SK-N-SH (cell line): ENCODE data around the gene IQSEC3. TPM values are rescaled to one million over a fixed set of nuclear protein-coding genes. Genes with fewer than 3 reads are reported as not detected.
"Not testable (repeated sequence)": the region's sequence is repeated elsewhere in the genome, so short reads cannot be mapped to it uniquely, and the experiment has no call there.

Source experiments
- CTCF ChIA-PET: fragments of 300-600, 350-600 bp; formaldehyde crosslinking; extraction: SDS; loops from one replicate; lab custom pipeline; 2021; lab: Yijun Ruan, JAX
- POLR2A ChIA-PET: fragments of 350-600 bp; sonication (Branson Sonifier 250); formaldehyde crosslinking; extraction: SDS; loops from one replicate; lab custom pipeline; 2020; ENCODE audit warnings: antibody characterized with exemption, inconsistent platforms; lab: Yijun Ruan, JAX
- DNase-seq: peaks from one replicate; pipeline ENCODE4 v3.0.0; 2012
- H2AFZ ChIP-seq: fragments of 200-600 bp; sonication (generic); 2 replicates; pipeline ENCODE4 v1.8.1; 2016; ENCODE audit warnings: antibody characterized with exemption, mild to moderate bottlenecking, low read depth
- H3F3A ChIP-seq: fragments of 200-600 bp; sonication (generic); replicated peaks from 2 replicates; pipeline ENCODE3; 2016; ENCODE audit warnings: antibody characterized with exemption, mild to moderate bottlenecking; ENCODE audit not compliant: insufficient read depth
- H3K27ac ChIP-seq, 2 experiments: fragments of 200-500 bp in 1 of 2; fragments of 200-600 bp in 1 of 2; sonication (Bioruptor generic) in 1 of 2; sonication (generic), shearing (Covaris generic) in 1 of 2; 2 replicates each; pipeline versions ENCODE4 v1.5.1 to v1.6.1; 2014 to 2016; ENCODE audit warnings: low read depth in 2 of 2, inconsistent platforms in 1 of 2, low read length in 1 of 2, mild to moderate bottlenecking in 1 of 2, mixed read lengths in 1 of 2
- H3K27me3 ChIP-seq: fragments of 200-600 bp; sonication (generic), shearing (Covaris generic); 2 replicates; pipeline ENCODE4 v1.6.1; 2016; ENCODE audit warnings: mixed run types; ENCODE audit not compliant: insufficient read depth
- H3K36me3 ChIP-seq, 2 experiments: fragments of 200-500 bp in 1 of 2; fragments of 200-600 bp in 1 of 2; sonication (Bioruptor generic) in 1 of 2; sonication (generic) in 1 of 2; replicated peaks in 1 of 2; 2 replicates each; pipeline versions ENCODE3 to v1.5.1; 2014 to 2016; ENCODE audit warnings: low read length in 1 of 2, mild to moderate bottlenecking in 1 of 2; ENCODE audit not compliant: insufficient read depth in 2 of 2, control insufficient read depth in 1 of 2
- H3K4me1 ChIP-seq, 2 experiments: fragments of 200-500 bp in 1 of 2; fragments of 200-600 bp in 1 of 2; sonication (Bioruptor generic) in 1 of 2; sonication (generic), shearing (Covaris generic) in 1 of 2; 2 replicates each; pipeline versions ENCODE4 v1.5.1 to v1.6.1; 2014 to 2016; ENCODE audit warnings: low read depth in 1 of 2, low read length in 1 of 2, mixed run types in 1 of 2; ENCODE audit not compliant: insufficient read depth in 2 of 2, control insufficient read depth in 1 of 2
- H3K4me2 ChIP-seq: fragments of 200-600 bp; sonication (generic), shearing (Covaris generic); 2 replicates; pipeline ENCODE4 v1.6.1; 2017; ENCODE audit warnings: mixed run types
- H3K4me3 ChIP-seq, 2 experiments: fragments of 200-500 bp in 1 of 2; fragments of 200-600 bp in 1 of 2; sonication (Bioruptor generic) in 1 of 2; sonication (generic), shearing (Covaris generic) in 1 of 2; 2 replicates each; pipeline versions ENCODE4 v1.5.1 to v1.8.1; 2014 to 2016; ENCODE audit warnings: low read depth in 2 of 2, inconsistent platforms in 1 of 2, low read length in 1 of 2, mild to moderate bottlenecking in 1 of 2, mixed read lengths in 1 of 2, moderate library complexity in 1 of 2
- H3K79me2 ChIP-seq: fragments of 200-600 bp; sonication (generic); 2 replicates; pipeline ENCODE4 v1.8.1; 2017; ENCODE audit warnings: mild to moderate bottlenecking; ENCODE audit not compliant: insufficient read depth
- H3K9ac ChIP-seq: fragments of 200-600 bp; sonication (generic); 2 replicates; pipeline ENCODE4 v1.6.1; 2017; ENCODE audit warnings: mixed run types
- H3K9me2 ChIP-seq: fragments of 200-600 bp; sonication (generic); 2 replicates; pipeline ENCODE4 v1.6.1; 2017; ENCODE audit warnings: mixed run types
- H3K9me3 ChIP-seq: fragments of 200-600 bp; sonication (generic); 2 replicates; pipeline ENCODE4 v1.6.1; 2017; ENCODE audit warnings: mixed run types, mild to moderate bottlenecking, moderate library complexity
- H4K20me1 ChIP-seq: fragments of 200-600 bp; sonication (generic); 2 replicates; pipeline ENCODE4 v1.6.1; 2017; ENCODE audit warnings: mild to moderate bottlenecking, mixed run types; ENCODE audit not compliant: insufficient read depth
- CHD2 ChIP-seq: fragments of 150-350 bp; IDR thresholded peaks from 2 replicates; pipeline ENCODE4 v1.6.1; 2018; ENCODE audit warnings: low read length; ENCODE audit not compliant: partially characterized antibody
- ELF1 ChIP-seq: IDR thresholded peaks from 2 replicates; pipeline ENCODE4 v1.4.0; 2012
- GABPA ChIP-seq: IDR thresholded peaks from 2 replicates; pipeline ENCODE4 v1.4.0; 2012; ENCODE audit warnings: low read depth, mild to moderate bottlenecking
- GATA2 ChIP-seq: sonication (generic); formaldehyde crosslinking; IDR thresholded peaks from 2 replicates; pipeline ENCODE4 v1.5.0; 2020; ENCODE audit warnings: mild to moderate bottlenecking, missing genetic modification reagents
- JUND ChIP-seq: IDR thresholded peaks from 2 replicates; pipeline ENCODE4 v1.4.0; 2012
- MEF2A ChIP-seq: IDR thresholded peaks from 2 replicates; pipeline ENCODE4 v1.4.0; 2012; ENCODE audit warnings: low read depth, borderline replicate concordance
- MXI1 ChIP-seq: IDR thresholded peaks from 2 replicates; pipeline ENCODE4 v1.6.1; 2012; ENCODE audit warnings: mild to moderate bottlenecking, low read depth, low read length, improper control_type of control experiment
- NRF1 ChIP-seq: IDR thresholded peaks from 2 replicates; pipeline ENCODE4 v1.6.1; 2012; ENCODE audit warnings: low read depth, mild to moderate bottlenecking, low read length
- RAD21 ChIP-seq: IDR thresholded peaks from 2 replicates; pipeline ENCODE4 v1.6.1; 2012; ENCODE audit warnings: mild to moderate bottlenecking, low read length
- RCOR1 ChIP-seq: fragments of 150-350 bp; IDR thresholded peaks from 2 replicates; pipeline ENCODE4 v1.6.1; 2017; ENCODE audit warnings: antibody characterized with exemption, low read length
- RFX5 ChIP-seq: IDR thresholded peaks from 2 replicates; pipeline ENCODE4 v1.6.1; 2012; ENCODE audit warnings: mild to moderate bottlenecking, improper control_type of control experiment, low read length
- RXRA ChIP-seq: IDR thresholded peaks from 2 replicates; pipeline ENCODE4 v1.4.0; 2012; ENCODE audit warnings: low read depth, mild to moderate bottlenecking, borderline replicate concordance
- SIN3A ChIP-seq: IDR thresholded peaks from 2 replicates; pipeline ENCODE4 v1.6.1; 2012; ENCODE audit warnings: low read depth, mild to moderate bottlenecking, low read length, moderate library complexity, borderline replicate concordance
- SMC3 ChIP-seq: IDR thresholded peaks from 2 replicates; pipeline ENCODE4 v1.6.1; 2012; ENCODE audit warnings: low read depth, low read length, improper control_type of control experiment
- TCF12 ChIP-seq: IDR thresholded peaks from 2 replicates; pipeline ENCODE4 v1.4.0; 2012
- TEAD4 ChIP-seq: IDR thresholded peaks from 2 replicates; pipeline ENCODE4 v1.4.0; 2012; ENCODE audit warnings: mild to moderate bottlenecking, borderline replicate concordance; ENCODE audit not compliant: insufficient read depth
- WGBS: methylation state at CpG from one replicate; pipeline ENCODE4 v1.1.6; 2017; ENCODE audit warnings: low lambda C conversion rate; 5-methylcytosine and 5-hydroxymethylcytosine counted together
- polyA plus RNA-seq, 3 experiments: library from polyadenylated mRNA; depleted of rRNA; stranded (reverse); fragments of >200 nt; gene quantifications; 2 replicates each; pipeline ENCODE4 v1.2.3, GENCODE V29; 2012
- TF ChIP-seq, protein P1 (sequence below): IDR thresholded peaks from 2 replicates; pipeline ENCODE4 v1.6.1; 2012; ENCODE audit warnings: mild to moderate bottlenecking, low read depth, low read length, moderate library complexity
- TF ChIP-seq, protein P2 (sequence below): IDR thresholded peaks from 2 replicates; pipeline ENCODE4; 2012
- TF ChIP-seq, protein P3 (sequence below): IDR thresholded peaks from 2 replicates; pipeline ENCODE4 v1.4.0; 2012; ENCODE audit warnings: low read depth, borderline replicate concordance
- TF ChIP-seq, protein P4 (sequence below): IDR thresholded peaks from 2 replicates; pipeline ENCODE4 v1.4.0; 2012; ENCODE audit warnings: low read depth

The IQSEC3 gene
- polyA plus RNA-seq, 1 of the 3 experiments (the other 2 are of a cell fraction), result 0.02 TPM

DNA sequence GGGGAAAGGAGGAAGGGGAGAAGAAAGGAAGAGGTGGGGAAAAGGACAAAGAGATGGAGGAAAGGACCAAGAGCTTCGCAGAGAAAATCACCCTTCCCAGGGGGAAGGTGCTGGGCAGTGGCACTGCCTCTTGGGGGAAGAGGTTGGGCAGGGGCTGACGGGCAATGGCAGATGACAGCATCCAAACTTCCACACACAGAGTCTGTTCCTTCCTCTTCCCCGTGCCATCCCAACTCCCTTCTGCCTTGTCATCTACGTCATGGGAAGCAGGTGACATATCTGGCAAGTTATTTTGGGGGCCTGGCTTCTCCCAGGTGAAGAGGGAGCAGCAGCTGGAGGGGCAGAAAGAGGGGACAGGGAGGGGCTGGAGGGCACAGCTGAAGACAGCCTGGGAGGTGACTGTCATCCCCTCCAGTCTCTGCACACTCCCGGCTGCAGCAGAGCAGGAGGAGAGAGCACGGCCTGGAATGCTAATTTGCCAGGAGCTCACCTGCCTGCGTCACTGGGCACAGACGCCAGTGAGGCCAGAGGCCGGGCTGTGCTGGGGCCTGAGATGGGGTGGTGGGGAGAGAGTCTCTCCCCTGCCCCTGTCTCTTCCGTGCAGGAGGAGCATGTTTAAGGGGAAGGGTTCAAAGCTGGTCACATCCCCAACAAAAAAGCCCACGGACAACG lies 43.9 kb upstream of the IQSEC3 start:
- POLR2A ChIA-PET, result no interaction called here
- Histone ChIP-seq H3K27me3 (no peaks in the 10 kb centered on the region), H3F3A (no peaks in the 10 kb centered on the region), H4K20me1 (peaks cover 8% of the 10 kb centered on the region; the same call in 1 of the 2 replicates), H3K4me2 (no peak overlapping the region), H3K4me3 (no peak overlapping the region), H3K27ac (no peak overlapping the region), H3K9me2 (no peaks in the 10 kb centered on the region), H3K79me2 (no peaks in the 10 kb centered on the region), H3K9me3 (no peaks in the 10 kb centered on the region), H2AFZ (no peak overlapping the region), H3K9ac (no peak overlapping the region), H3K4me1 (peaks cover 0 to 3% of the 10 kb centered on the region in 2 experiments; a peak in 1 of 4 replicates), H3K36me3 (peaks cover 4 to 19% of the 10 kb centered on the region in 2 experiments)
- CTCF ChIA-PET, result no interaction called here
- no peak for DNase-seq
- no peak for TF ChIP-seq NRF1
- TF ChIP-seq, protein P1, sequence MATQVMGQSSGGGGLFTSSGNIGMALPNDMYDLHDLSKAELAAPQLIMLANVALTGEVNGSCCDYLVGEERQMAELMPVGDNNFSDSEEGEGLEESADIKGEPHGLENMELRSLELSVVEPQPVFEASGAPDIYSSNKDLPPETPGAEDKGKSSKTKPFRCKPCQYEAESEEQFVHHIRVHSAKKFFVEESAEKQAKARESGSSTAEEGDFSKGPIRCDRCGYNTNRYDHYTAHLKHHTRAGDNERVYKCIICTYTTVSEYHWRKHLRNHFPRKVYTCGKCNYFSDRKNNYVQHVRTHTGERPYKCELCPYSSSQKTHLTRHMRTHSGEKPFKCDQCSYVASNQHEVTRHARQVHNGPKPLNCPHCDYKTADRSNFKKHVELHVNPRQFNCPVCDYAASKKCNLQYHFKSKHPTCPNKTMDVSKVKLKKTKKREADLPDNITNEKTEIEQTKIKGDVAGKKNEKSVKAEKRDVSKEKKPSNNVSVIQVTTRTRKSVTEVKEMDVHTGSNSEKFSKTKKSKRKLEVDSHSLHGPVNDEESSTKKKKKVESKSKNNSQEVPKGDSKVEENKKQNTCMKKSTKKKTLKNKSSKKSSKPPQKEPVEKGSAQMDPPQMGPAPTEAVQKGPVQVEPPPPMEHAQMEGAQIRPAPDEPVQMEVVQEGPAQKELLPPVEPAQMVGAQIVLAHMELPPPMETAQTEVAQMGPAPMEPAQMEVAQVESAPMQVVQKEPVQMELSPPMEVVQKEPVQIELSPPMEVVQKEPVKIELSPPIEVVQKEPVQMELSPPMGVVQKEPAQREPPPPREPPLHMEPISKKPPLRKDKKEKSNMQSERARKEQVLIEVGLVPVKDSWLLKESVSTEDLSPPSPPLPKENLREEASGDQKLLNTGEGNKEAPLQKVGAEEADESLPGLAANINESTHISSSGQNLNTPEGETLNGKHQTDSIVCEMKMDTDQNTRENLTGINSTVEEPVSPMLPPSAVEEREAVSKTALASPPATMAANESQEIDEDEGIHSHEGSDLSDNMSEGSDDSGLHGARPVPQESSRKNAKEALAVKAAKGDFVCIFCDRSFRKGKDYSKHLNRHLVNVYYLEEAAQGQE, result no peak
- TF ChIP-seq SMC3, result no peak
- no peak for TF ChIP-seq JUND
- TF ChIP-seq SIN3A, result no peak
- TF ChIP-seq GATA2, result no peak
- TF ChIP-seq TCF12, result no peak
- TF ChIP-seq RCOR1, result no peak
- no peak for TF ChIP-seq RFX5
- TF ChIP-seq, protein P2, sequence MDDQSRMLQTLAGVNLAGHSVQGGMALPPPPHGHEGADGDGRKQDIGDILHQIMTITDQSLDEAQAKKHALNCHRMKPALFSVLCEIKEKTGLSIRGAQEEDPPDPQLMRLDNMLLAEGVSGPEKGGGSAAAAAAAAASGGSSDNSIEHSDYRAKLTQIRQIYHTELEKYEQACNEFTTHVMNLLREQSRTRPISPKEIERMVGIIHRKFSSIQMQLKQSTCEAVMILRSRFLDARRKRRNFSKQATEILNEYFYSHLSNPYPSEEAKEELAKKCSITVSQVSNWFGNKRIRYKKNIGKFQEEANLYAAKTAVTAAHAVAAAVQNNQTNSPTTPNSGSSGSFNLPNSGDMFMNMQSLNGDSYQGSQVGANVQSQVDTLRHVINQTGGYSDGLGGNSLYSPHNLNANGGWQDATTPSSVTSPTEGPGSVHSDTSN, result no peak
- TF ChIP-seq, protein P3, sequence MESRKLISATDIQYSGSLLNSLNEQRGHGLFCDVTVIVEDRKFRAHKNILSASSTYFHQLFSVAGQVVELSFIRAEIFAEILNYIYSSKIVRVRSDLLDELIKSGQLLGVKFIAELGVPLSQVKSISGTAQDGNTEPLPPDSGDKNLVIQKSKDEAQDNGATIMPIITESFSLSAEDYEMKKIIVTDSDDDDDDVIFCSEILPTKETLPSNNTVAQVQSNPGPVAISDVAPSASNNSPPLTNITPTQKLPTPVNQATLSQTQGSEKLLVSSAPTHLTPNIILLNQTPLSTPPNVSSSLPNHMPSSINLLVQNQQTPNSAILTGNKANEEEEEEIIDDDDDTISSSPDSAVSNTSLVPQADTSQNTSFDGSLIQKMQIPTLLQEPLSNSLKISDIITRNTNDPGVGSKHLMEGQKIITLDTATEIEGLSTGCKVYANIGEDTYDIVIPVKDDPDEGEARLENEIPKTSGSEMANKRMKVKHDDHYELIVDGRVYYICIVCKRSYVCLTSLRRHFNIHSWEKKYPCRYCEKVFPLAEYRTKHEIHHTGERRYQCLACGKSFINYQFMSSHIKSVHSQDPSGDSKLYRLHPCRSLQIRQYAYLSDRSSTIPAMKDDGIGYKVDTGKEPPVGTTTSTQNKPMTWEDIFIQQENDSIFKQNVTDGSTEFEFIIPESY, result no peak
- TF ChIP-seq MXI1, result no peak
- no peak for TF ChIP-seq GABPA
- no peak for TF ChIP-seq RAD21
- no peak for TF ChIP-seq RXRA
- no peak for TF ChIP-seq MEF2A
- no peak for TF ChIP-seq TEAD4
- no peak for TF ChIP-seq CHD2
- TF ChIP-seq, protein P4, sequence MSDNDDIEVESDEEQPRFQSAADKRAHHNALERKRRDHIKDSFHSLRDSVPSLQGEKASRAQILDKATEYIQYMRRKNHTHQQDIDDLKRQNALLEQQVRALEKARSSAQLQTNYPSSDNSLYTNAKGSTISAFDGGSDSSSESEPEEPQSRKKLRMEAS, result no peak
- TF ChIP-seq ELF1, result no peak
- 85% methylated on average over 12 of the region's 12 CpGs for WGBS

DNA sequence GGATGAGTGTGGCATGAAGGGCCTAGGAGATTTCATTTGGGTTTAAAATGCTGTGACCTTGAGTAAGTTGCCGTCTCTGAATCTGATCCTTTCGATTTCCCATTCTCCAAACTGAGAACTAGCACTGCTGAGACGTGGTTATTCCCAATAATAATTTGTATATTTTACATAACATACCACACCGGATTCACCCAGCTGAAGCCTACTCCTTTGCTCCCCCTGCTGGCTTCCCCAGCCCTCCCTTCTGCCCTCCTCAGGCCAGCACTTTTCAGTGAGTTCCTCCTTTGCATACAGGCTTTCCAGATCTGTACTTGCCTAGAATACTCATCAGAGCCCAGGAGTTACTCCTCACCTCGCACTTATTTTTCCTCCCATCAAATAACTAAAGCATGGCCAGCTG lies 38.7 kb upstream of the IQSEC3 start:
- POLR2A ChIA-PET, H3K27ac ChIP-seq, DNase-seq, H2AFZ ChIP-seq, H3K9ac ChIP-seq, H4K20me1 ChIP-seq, H3K79me2 ChIP-seq, H3F3A ChIP-seq, H3K27me3 ChIP-seq, CTCF ChIA-PET, H3K4me3 ChIP-seq, H3K9me2 ChIP-seq, H3K36me3 ChIP-seq, H3K4me2 ChIP-seq, H3K9me3 ChIP-seq, H3K4me1 ChIP-seq: not testable (repeated sequence)
- WGBS, result no CpG with 5 or more reads among the region's 5 CpGs
